Measurements from ENCODE around the gene TMEM123. TPM values are rescaled to one million over a fixed set of nuclear protein-coding genes. Genes with fewer than 3 reads are reported as not detected.

Gene TMEM123
- total and polyA plus RNA-seq, 2 of the 8 experiments (the other 6 are each of a cell fraction or from before 2014, with no cell fraction given): 75.5 to 80.1 TPM

GRCh38 chr11:102426570-102426969 lies 26.0 kb downstream of the TMEM123 start:
- peaks cover 0 to 3% (median under 1%) of the 10 kb centered on the region in 4 experiments; a peak in 2 of 7 replicates for H3K4me1 ChIP-seq (replicated peaks in 1 of 4; ENCODE audit: control insufficient read depth in 3 of 4, insufficient read depth in 4 of 4, low read length in 3 of 4)
- POLR2A ChIA-PET (ENCODE audit: partially characterized antibody): interaction anchor here (1.1 kb wide), 1 partner anchor 27 kb away, joined by 3 read pairs; no protein-coding TSS in a partner anchor
- no peak for FAIRE-seq

More at GRCh38 chr11:102426570-102426969, 26.0 kb downstream of the TMEM123 start:
- Histone ChIP-seq H2AFZ (ENCODE audit: low read length) (no peak overlapping the region), H2BK15ac (ENCODE audit: low read length) (no peak overlapping the region), H3K36me3 (ENCODE audit: control insufficient read depth in 2 of 4, insufficient read depth in 4 of 4, low read length in 3 of 4) (peaks cover 0 to 2% (median 0%) of the 10 kb centered on the region in 4 experiments; a peak in 1 of 8 replicates), H2BK120ac (replicated peaks; ENCODE audit: low read depth, low read length) (no peak overlapping the region), H3K4ac (replicated peaks; ENCODE audit: insufficient read length, low read depth, low read length) (no peak overlapping the region), H2AK5ac (ENCODE audit: low read depth, low read length) (no peak overlapping the region), H3K27me3 (replicated peaks in 1 of 4; ENCODE audit: control insufficient read depth in 3 of 4, extremely low read depth in 1 of 4, insufficient read depth in 3 of 4, low read length in 3 of 4) (no peaks in the 10 kb centered on the region), H3K56ac (replicated peaks; ENCODE audit: insufficient read length, low read depth, low read length) (no peak overlapping the region), H2BK12ac (ENCODE audit: low read depth, low read length) (no peak overlapping the region), H4K8ac (ENCODE audit: extremely low read depth, insufficient read depth, low read length) (no peak overlapping the region), H3K79me2 (ENCODE audit: control insufficient read depth in 1 of 2, insufficient read depth in 2 of 2, low read length in 2 of 2) (peaks cover 0 to 4% of the 10 kb centered on the region in 2 experiments; a peak in 2 of 4 replicates), H3K27ac (ENCODE audit: low read depth, low read length) (no peak overlapping the region), H3K9ac (replicated peaks in 1 of 4; ENCODE audit: extremely low read depth in 1 of 4, low read depth in 3 of 4, low read length in 3 of 4) (no peak overlapping the region), H4K91ac (replicated peaks; ENCODE audit: insufficient read length, low read length) (no peak overlapping the region), H3K9me3 (ENCODE audit: insufficient read depth in 2 of 2, low read depth in 1 of 2, low read length in 1 of 2) (0 out of 4 replicates have a peak, but pooled peaks cover 0 to under 1% of the 10 kb centered on the region in 2 experiments), H3K4me3 (ENCODE audit: extremely low read depth in 1 of 4, insufficient read depth in 2 of 4, low read depth in 3 of 4, low read length in 4 of 4) (no peak overlapping the region), H3K18ac (ENCODE audit: extremely low read depth, low read length) (no peak overlapping the region), H3K79me1 (ENCODE audit: low read depth, low read length) (no peaks in the 10 kb centered on the region; the same call in 1 of the 2 replicates), H3K23me2 (ENCODE audit: low read depth, low read length) (no peaks in the 10 kb centered on the region), H3K4me2 (ENCODE audit: insufficient read depth in 1 of 2, low read depth in 2 of 2, low read length in 2 of 2) (no peak overlapping the region), H3K14ac (ENCODE audit: insufficient read length) (no peak overlapping the region), H3K23ac (ENCODE audit: insufficient read length) (no peak overlapping the region), H4K20me1 (replicated peaks in 1 of 2; ENCODE audit: control insufficient read depth in 1 of 2, insufficient read depth in 2 of 2, low read length in 2 of 2) (peaks cover 0 to 4% of the 10 kb centered on the region in 2 experiments), H4K5ac (ENCODE audit: insufficient read length, low read depth, low read length) (no peak overlapping the region), H2BK20ac (ENCODE audit: low read length) (no peak overlapping the region), H2BK5ac (ENCODE audit: low read depth, low read length) (no peak overlapping the region)
- CTCF ChIA-PET (ENCODE audit: partially characterized antibody): interaction anchor here (0.7 to 1.9 kb wide), 5 partner anchors 10 to 565 kb away, joined by 3 to 5 read pairs (median 3); no protein-coding TSS in a partner anchor
- DNase-seq (ENCODE audit: low read depth in 1 of 2, low spot score in 2 of 2): no peak
- TF ChIP-seq CTBP2 (IDR thresholded peaks at IDR 0.05; ENCODE audit: borderline replicate concordance, insufficient read depth, insufficient read length, low read length) (no peak), PHF8 (conservative IDR thresholded peaks at IDR 0.05; ENCODE audit: low read depth, low read length) (no peak), SRF (IDR thresholded peaks at IDR 0.05; ENCODE audit: low read depth, low read length) (no peak), CHD2 (IDR thresholded peaks at IDR 0.05; ENCODE audit: low read length) (no peak), BRCA1 (IDR thresholded peaks at IDR 0.05; ENCODE audit: low read depth, low read length) (no peak), EZH2 (IDR thresholded peaks at IDR 0.05; ENCODE audit: low read depth, low read length, severe bottlenecking) (no peak)
